ENCODE measurements around the gene PEX5L. TPM values are rescaled to one million over a fixed set of nuclear protein-coding genes. Genes with fewer than 3 reads are reported as not detected.

PEX5L gene
- total RNA-seq, 6 experiments from 2014 or later, result not detected

GRCh38 chr3:179842061-179842460 lies 194.7 kb downstream of the PEX5L start:
- no peaks in the 10 kb centered on the region for H3K27me3 ChIP-seq
- 22% methylated on average over 3 of the region's 3 CpGs for WGBS (ENCODE audit: insufficient coverage, low coverage, low lambda C conversion rate, missing lambda C conversion rate)
- H3K4me1 ChIP-seq, result no peaks in the 10 kb centered on the region
- no peak for ATAC-seq
- no peaks in the 10 kb centered on the region for H3K9me3 ChIP-seq
- intact Hi-C loops (cut with DNase I), result no loop called here
- no peak overlapping the region for H3K27ac ChIP-seq
- DNase-seq, result no peak
- H3K36me3 ChIP-seq, result no peaks in the 10 kb centered on the region
- H3K4me3 ChIP-seq, result no peak overlapping the region
- TF ChIP-seq POLR2A (IDR thresholded peaks at IDR 0.05), result no peak
- TF ChIP-seq, protein P1, sequence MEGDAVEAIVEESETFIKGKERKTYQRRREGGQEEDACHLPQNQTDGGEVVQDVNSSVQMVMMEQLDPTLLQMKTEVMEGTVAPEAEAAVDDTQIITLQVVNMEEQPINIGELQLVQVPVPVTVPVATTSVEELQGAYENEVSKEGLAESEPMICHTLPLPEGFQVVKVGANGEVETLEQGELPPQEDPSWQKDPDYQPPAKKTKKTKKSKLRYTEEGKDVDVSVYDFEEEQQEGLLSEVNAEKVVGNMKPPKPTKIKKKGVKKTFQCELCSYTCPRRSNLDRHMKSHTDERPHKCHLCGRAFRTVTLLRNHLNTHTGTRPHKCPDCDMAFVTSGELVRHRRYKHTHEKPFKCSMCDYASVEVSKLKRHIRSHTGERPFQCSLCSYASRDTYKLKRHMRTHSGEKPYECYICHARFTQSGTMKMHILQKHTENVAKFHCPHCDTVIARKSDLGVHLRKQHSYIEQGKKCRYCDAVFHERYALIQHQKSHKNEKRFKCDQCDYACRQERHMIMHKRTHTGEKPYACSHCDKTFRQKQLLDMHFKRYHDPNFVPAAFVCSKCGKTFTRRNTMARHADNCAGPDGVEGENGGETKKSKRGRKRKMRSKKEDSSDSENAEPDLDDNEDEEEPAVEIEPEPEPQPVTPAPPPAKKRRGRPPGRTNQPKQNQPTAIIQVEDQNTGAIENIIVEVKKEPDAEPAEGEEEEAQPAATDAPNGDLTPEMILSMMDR (IDR thresholded peaks at IDR 0.05), result no peak

GRCh38 chr3:179840985-179841384 lies 195.8 kb downstream of the PEX5L start:
- Histone ChIP-seq H3K27me3 (no peaks in the 10 kb centered on the region), H3K4me3 (no peak overlapping the region), H3K9me3 (no peaks in the 10 kb centered on the region), H3K4me1 (no peaks in the 10 kb centered on the region), H3K27ac (no peak overlapping the region), H3K36me3 (no peaks in the 10 kb centered on the region)
- ATAC-seq, result no peak
- intact Hi-C loops (cut with DNase I), result no loop called here
- TF ChIP-seq, protein P1 (IDR thresholded peaks at IDR 0.05), result no peak
- no peak for TF ChIP-seq POLR2A (IDR thresholded peaks at IDR 0.05)
- no peak for DNase-seq
- WGBS (ENCODE audit: insufficient coverage, low coverage, low lambda C conversion rate, missing lambda C conversion rate), result 61% methylated on average over 7 of the region's 7 CpGs

GRCh38 chr3:179837374-179837773 lies 199.4 kb downstream of the PEX5L start:
- 68% methylated on average over 2 of the region's 2 CpGs for WGBS (ENCODE audit: insufficient coverage, low coverage, low lambda C conversion rate, missing lambda C conversion rate)
- ATAC-seq, result no peak
- intact Hi-C loops (cut with DNase I), result no loop called here

DNA sequence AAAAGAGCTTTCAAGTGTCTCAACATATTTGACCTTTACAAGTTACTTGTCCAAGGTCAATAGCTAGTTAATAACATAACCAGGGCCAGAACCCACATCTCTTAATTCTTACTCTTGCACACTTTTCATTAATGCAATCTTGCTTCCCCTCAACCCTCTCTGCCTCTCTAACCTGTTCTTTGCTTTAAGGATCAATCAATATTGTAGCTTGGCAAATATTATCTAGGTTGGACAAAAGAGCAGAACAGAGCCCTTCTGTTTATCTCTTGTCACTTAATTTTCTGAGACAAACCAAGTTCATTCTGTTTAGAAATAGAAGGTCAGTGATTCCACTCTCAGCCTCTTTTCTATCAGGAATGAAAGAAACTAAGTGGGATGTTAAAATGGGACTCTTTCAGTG lies 203.4 kb downstream of the PEX5L start:
- Histone ChIP-seq H3K27ac (no peak overlapping the region), H3K4me1 (no peaks in the 10 kb centered on the region), H3K36me3 (no peaks in the 10 kb centered on the region), H3K9me3 (no peaks in the 10 kb centered on the region), H3K27me3 (no peaks in the 10 kb centered on the region), H3K4me3 (no peak overlapping the region)
- ATAC-seq (peak in 2 of 4 donors; percentile 50 to 58), DNase-seq (no peak)
- no peak for TF ChIP-seq POLR2A (IDR thresholded peaks at IDR 0.05)
- TF ChIP-seq, protein P1 (IDR thresholded peaks at IDR 0.05), result no peak
- intact Hi-C loops (cut with DNase I), result no loop called here

More at GRCh38 chr3:179837374-179837773, 199.4 kb downstream of the PEX5L start:
- H3K36me3 ChIP-seq, result no peaks in the 10 kb centered on the region
- H3K27ac ChIP-seq, result no peak overlapping the region
- DNase-seq, result no peak
- H3K4me1 ChIP-seq, result no peaks in the 10 kb centered on the region
- no peaks in the 10 kb centered on the region for H3K9me3 ChIP-seq
- TF ChIP-seq POLR2A (IDR thresholded peaks at IDR 0.05), result no peak
- TF ChIP-seq, protein P1 (IDR thresholded peaks at IDR 0.05), result no peak
- H3K4me3 ChIP-seq, result no peak overlapping the region
- H3K27me3 ChIP-seq, result no peaks in the 10 kb centered on the region

DNA sequence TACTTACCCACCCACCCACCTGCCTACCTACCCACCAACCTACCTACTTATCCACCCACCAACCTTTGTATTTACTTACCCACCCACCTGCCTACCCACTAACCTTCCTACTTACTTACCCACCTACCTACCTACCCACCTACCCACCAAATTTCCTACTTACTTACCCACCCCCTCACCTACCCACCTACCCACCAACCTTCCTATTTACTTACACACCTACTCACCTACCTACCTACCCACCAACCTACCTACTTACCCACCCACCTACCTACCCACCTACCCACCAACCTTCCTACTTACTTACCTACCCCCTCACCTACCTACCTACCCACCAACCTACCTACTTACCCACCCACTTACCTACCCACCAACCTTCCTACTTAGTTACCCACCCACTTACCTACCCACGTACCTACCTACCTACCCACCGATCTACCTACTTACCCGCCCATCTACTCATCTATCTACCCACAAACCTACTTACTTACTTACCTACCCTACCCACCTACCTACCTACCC lies 204.3 kb downstream of the PEX5L start:
- Histone ChIP-seq H3K4me1 (no peaks in the 10 kb centered on the region), H3K4me3 (no peak overlapping the region), H3K36me3 (no peaks in the 10 kb centered on the region), H3K9me3 (no peaks in the 10 kb centered on the region), H3K27ac (no peak overlapping the region), H3K27me3 (no peaks in the 10 kb centered on the region)
- DNase-seq (no peak), ATAC-seq (no peak)
- TF ChIP-seq, protein P1 (IDR thresholded peaks at IDR 0.05), result no peak
- TF ChIP-seq POLR2A (IDR thresholded peaks at IDR 0.05), result no peak
- WGBS (ENCODE audit: insufficient coverage, low coverage, low lambda C conversion rate, missing lambda C conversion rate), result 89% methylated on average over 3 of the region's 3 CpGs
- intact Hi-C loops (cut with DNase I), result no loop called here
